HCT116 (cell line): ENCODE data around the gene GJD3.

Experiments
- CEBPB ChIP-seq: IDR thresholded peaks from 2 replicates; pipeline ENCODE4 v1.6.1; 2012; ENCODE audit warnings: low read depth
- EGR1 ChIP-seq: IDR thresholded peaks from 2 replicates; pipeline ENCODE4 v1.6.1; 2012; ENCODE audit warnings: low read depth
- ELF1 ChIP-seq: IDR thresholded peaks from 2 replicates; pipeline ENCODE4 v1.6.1; 2012; ENCODE audit warnings: low read depth, borderline replicate concordance
- EZH2 ChIP-seq: fragments of 200-600 bp; sonication (generic); IDR thresholded peaks from 2 replicates; pipeline ENCODE4 v1.6.1; 2017; ENCODE audit warnings: antibody characterized with exemption, mixed run types
- POLR2A ChIP-seq: IDR thresholded peaks from 2 replicates; pipeline ENCODE4 v1.7.0; 2011; ENCODE audit warnings: borderline replicate concordance; ENCODE audit not compliant: insufficient read depth, insufficient read length; ENCODE audit errors: extremely low read depth
- POLR2AphosphoS5 ChIP-seq: IDR thresholded peaks from 2 replicates; pipeline ENCODE4 v1.6.1; 2011; ENCODE audit warnings: mild to moderate bottlenecking, low read depth, low read length, moderate library complexity
- SIN3A ChIP-seq: IDR thresholded peaks from 2 replicates; pipeline ENCODE4 v1.6.1; 2012; ENCODE audit warnings: low read depth
- SP1 ChIP-seq: IDR thresholded peaks from 2 replicates; pipeline ENCODE4 v1.6.1; 2012; ENCODE audit warnings: low read depth
- TF ChIP-seq, protein P1 (sequence below), 3 experiments: fragments of 200-600 bp in 1 of 3; sonication (generic) in 1 of 3; IDR thresholded peaks in 2 of 3; conservative IDR thresholded peaks in 1 of 3; 2 replicates each; pipeline ENCODE4 v1.5.1; 2012 to 2017; ENCODE audit warnings: low read depth in 2 of 3, low read length in 2 of 3, antibody characterized with exemption in 1 of 3, borderline replicate concordance in 1 of 3, control low read depth in 1 of 3, mild to moderate bottlenecking in 1 of 3, mixed read lengths in 1 of 3, mixed run types in 1 of 3, moderate library complexity in 1 of 3; ENCODE audit not compliant: insufficient read depth in 1 of 3

DNA sequence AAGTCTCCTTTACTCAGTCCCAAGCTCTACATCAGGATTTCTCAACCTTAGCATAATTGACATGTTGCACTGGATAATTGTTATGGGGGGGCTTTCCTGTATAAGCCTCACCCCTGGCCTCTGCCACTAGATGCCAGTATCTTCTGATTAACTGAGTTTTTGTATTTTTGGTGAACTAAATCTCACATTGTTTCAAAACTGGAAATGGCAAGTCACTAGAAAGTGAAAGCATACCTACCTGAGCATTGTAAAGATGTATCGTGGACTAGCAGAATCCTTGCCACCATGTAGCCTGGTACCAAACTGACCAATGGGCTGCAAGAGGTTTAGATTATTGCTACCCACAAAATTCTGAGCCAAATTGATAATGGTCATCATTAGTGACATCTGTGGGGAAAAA, 38.1 kb upstream of the GJD3 start:
- no peak for TF ChIP-seq SP1
- TF ChIP-seq CEBPB: no peak
- TF ChIP-seq, protein P1, sequence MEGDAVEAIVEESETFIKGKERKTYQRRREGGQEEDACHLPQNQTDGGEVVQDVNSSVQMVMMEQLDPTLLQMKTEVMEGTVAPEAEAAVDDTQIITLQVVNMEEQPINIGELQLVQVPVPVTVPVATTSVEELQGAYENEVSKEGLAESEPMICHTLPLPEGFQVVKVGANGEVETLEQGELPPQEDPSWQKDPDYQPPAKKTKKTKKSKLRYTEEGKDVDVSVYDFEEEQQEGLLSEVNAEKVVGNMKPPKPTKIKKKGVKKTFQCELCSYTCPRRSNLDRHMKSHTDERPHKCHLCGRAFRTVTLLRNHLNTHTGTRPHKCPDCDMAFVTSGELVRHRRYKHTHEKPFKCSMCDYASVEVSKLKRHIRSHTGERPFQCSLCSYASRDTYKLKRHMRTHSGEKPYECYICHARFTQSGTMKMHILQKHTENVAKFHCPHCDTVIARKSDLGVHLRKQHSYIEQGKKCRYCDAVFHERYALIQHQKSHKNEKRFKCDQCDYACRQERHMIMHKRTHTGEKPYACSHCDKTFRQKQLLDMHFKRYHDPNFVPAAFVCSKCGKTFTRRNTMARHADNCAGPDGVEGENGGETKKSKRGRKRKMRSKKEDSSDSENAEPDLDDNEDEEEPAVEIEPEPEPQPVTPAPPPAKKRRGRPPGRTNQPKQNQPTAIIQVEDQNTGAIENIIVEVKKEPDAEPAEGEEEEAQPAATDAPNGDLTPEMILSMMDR (IDR thresholded peaks at IDR 0.05 in 2 of 3, conservative IDR thresholded peaks at IDR 0.05 in 1 of 3; ENCODE audit: borderline replicate concordance in 1 of 3, insufficient read depth in 1 of 3, low read depth in 2 of 3, low read length in 2 of 3): no peak
- TF ChIP-seq POLR2A: no peak
- TF ChIP-seq SIN3A: no peak
- no peak for TF ChIP-seq POLR2AphosphoS5
- TF ChIP-seq EZH2: no peak
- no peak for TF ChIP-seq ELF1
- no peak for TF ChIP-seq EGR1
